Measurements from ENCODE around the gene NUP62. TPM values are rescaled to one million over a fixed set of nuclear protein-coding genes. Genes with fewer than 3 reads are reported as not detected.
"Not testable (repeated sequence)": the region's sequence is repeated elsewhere in the genome, so short reads cannot be mapped to it uniquely, and the experiment has no call there.

NUP62 gene
- polyA plus RNA-seq, 2 donors: 16.5 to 21.4 TPM

DNA sequence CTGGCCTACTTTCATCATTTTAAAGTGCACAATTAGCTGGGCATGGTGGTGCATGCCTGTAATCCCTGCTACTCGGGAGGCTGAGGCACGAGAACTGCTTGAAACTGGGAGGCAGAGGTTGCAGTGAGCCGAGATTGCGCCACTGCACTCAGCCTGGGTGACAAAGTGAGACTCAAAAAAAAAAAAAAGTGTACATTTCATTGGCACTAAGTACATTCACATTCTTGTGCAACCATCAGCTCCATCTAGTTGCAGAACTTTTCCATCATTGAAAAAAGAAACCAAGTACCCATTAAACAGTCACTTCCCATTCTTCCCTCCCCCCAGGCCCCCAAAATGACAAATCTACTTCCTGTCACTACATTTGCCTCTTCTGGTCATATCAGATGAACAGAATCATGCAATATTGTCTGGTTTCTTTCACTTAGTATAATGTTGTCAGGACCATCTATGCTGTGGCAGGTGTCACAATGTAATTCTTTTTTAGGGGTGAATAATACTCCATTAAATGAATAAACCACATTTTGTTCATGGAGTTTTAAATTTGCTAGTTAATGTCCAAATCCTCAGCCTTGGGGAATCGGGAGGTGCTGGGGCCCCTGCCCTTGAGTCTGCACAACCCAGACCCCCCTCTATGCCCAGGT is 39.1 kb upstream of the NUP62 start:
- 72 to 84% methylated on average over 5 of the region's 5 CpGs for WGBS, 2 donors

DNA sequence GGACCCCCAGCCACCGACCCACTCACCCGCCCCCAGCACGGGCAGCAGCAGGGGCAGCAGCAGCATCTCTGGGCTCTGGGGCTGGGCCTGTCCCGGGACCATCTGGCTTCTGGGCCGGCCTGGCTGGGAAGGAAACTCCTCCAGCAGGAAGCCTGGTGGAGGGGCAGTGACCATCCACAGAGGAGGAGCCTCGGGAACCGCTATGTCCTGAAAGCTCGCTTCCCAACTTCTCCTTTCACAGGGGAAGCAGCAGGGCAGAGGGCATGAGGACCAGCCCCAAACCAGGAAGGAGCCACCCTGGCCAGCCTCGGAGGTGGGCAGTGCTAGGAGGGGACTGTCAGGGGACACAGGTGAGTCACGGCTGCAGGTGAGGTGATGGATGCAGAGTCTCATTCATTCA is 31.7 kb upstream of the NUP62 start, which contains the start of gene SIGLEC11:
Gene SIGLEC11 (minus strand): TSS at position 193 of the 400 bp plus-strand sequence. CDS start 91 bp downstream, at position 102.
- H3K27ac ChIP-seq (ENCODE audit: low read depth in 2 of 2, low read length in 1 of 2); H3K9me3 ChIP-seq (ENCODE audit: control insufficient read depth in 2 of 2, insufficient read depth in 1 of 2, low read depth in 1 of 2, low read length in 1 of 2); H3K36me3 ChIP-seq (ENCODE audit: control insufficient read depth in 2 of 2, insufficient read depth in 2 of 2, low read length in 1 of 2); H3K4me3 ChIP-seq (ENCODE audit: low read depth in 1 of 2, low read length in 2 of 2); H3K4me1 ChIP-seq (ENCODE audit: control insufficient read depth in 2 of 2, insufficient read depth in 2 of 2, low read length in 1 of 2); H3K27me3 ChIP-seq (ENCODE audit: control insufficient read depth in 1 of 2, insufficient read depth in 2 of 2, low read length in 2 of 2): not testable (repeated sequence)
- WGBS, 2 donors: 71 to 73% methylated on average over 5 of the region's 10 CpGs

More for the DNA sequence above, 39.1 kb upstream of the NUP62 start:
- H3K36me3 ChIP-seq (ENCODE audit: control insufficient read depth in 2 of 2, insufficient read depth in 2 of 2, low read length in 1 of 2): no peaks in the 10 kb centered on the region
- no peak overlapping the region for H3K27ac ChIP-seq (ENCODE audit: low read depth in 2 of 2, low read length in 1 of 2)
- H3K4me1 ChIP-seq (ENCODE audit: control insufficient read depth in 2 of 2, insufficient read depth in 2 of 2, low read length in 1 of 2): peaks cover 0 to 3% of the 10 kb centered on the region in 2 donors
- H3K27me3 ChIP-seq (ENCODE audit: control insufficient read depth in 1 of 2, insufficient read depth in 2 of 2, low read length in 2 of 2): no peaks in the 10 kb centered on the region
- H3K9me3 ChIP-seq (ENCODE audit: control insufficient read depth in 2 of 2, insufficient read depth in 1 of 2, low read depth in 1 of 2, low read length in 1 of 2): no peaks in the 10 kb centered on the region
- no peak overlapping the region for H3K4me3 ChIP-seq (ENCODE audit: low read depth in 1 of 2, low read length in 2 of 2)

DNA sequence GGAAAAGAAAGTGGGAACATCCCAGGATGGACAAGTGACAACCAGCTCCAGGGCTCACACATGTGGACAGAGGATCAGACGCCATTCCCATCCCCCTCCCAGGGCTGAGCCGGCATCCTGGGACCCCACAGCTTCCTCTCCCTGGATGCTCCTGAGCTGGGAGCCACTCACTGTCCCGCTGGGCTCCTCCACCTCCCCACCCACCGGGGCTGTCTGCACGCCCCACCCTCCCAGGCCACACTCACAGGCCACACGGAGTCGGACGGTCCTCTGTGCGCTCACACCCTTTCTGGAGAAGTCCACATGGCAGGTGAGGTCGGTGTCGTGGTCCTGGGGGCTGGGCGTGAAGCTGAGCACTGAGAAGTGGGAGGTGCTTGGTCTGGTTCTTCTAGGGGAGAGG is 30.6 kb upstream of the NUP62 start:
- not testable (repeated sequence) for H3K9me3 ChIP-seq (ENCODE audit: control insufficient read depth in 2 of 2, insufficient read depth in 1 of 2, low read depth in 1 of 2, low read length in 1 of 2); H3K27ac ChIP-seq (ENCODE audit: low read depth in 2 of 2, low read length in 1 of 2); H3K4me1 ChIP-seq (ENCODE audit: control insufficient read depth in 2 of 2, insufficient read depth in 2 of 2, low read length in 1 of 2); H3K27me3 ChIP-seq (ENCODE audit: control insufficient read depth in 1 of 2, insufficient read depth in 2 of 2, low read length in 2 of 2); H3K4me3 ChIP-seq (ENCODE audit: low read depth in 1 of 2, low read length in 2 of 2); H3K36me3 ChIP-seq (ENCODE audit: control insufficient read depth in 2 of 2, insufficient read depth in 2 of 2, low read length in 1 of 2)
- WGBS, 2 donors: 15% methylated on average over 2 of the region's 12 CpGs; no CpG with 5 or more reads in 1 of the 2 donors

DNA sequence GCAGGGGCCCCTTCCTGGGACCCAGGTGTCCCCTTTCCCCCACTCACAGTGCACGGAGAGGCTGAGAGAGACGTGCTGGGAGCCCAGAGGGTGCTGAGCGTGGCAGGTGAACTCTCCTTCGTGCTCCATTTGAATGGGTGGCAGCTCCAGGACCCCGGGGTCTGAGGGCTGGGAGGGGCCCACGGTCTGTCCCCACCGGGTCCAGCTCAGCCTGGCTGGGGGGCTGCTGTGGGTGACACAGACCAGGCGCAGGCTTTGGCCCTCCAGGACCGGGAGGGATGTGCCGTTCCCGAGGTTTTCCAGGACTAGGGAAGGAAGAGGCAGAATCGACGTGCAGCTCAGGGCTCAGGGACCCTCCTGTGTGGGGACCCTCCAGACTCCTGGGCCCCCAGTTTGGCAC is 29.3 kb upstream of the NUP62 start:
- H3K36me3 ChIP-seq (ENCODE audit: control insufficient read depth in 2 of 2, insufficient read depth in 2 of 2, low read length in 1 of 2); H3K9me3 ChIP-seq (ENCODE audit: control insufficient read depth in 2 of 2, insufficient read depth in 1 of 2, low read depth in 1 of 2, low read length in 1 of 2); H3K27me3 ChIP-seq (ENCODE audit: control insufficient read depth in 1 of 2, insufficient read depth in 2 of 2, low read length in 2 of 2); H3K4me3 ChIP-seq (ENCODE audit: low read depth in 1 of 2, low read length in 2 of 2); H3K4me1 ChIP-seq (ENCODE audit: control insufficient read depth in 2 of 2, insufficient read depth in 2 of 2, low read length in 1 of 2); H3K27ac ChIP-seq (ENCODE audit: low read depth in 2 of 2, low read length in 1 of 2): not testable (repeated sequence)
- 61 to 64% methylated on average over 12 to 13 of the region's 13 CpGs for WGBS, 2 donors

DNA sequence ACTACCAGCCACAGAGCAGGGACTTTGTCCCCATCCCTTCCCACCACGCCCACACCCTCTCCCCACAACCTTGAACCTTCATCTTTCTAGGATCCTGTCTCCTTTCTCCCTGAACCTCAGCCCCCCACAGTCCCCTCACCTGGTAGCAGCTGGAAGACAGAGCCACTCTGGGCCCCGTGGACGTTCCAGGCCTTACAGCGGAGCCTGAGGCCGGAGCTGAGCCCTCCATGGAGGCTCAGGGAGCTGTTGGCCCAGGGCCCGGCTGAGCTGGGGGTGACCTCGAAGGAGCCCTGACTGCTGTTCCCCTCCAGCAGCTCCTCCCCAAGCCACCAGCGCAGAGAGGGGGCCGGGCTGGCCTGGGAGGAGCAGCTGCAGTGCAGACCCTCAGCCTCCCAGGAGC is 28.8 kb upstream of the NUP62 start:
- not testable (repeated sequence) for H3K4me1 ChIP-seq (ENCODE audit: control insufficient read depth in 2 of 2, insufficient read depth in 2 of 2, low read length in 1 of 2); H3K27ac ChIP-seq (ENCODE audit: low read depth in 2 of 2, low read length in 1 of 2); H3K4me3 ChIP-seq (ENCODE audit: low read depth in 1 of 2, low read length in 2 of 2); H3K27me3 ChIP-seq (ENCODE audit: control insufficient read depth in 1 of 2, insufficient read depth in 2 of 2, low read length in 2 of 2); H3K9me3 ChIP-seq (ENCODE audit: control insufficient read depth in 2 of 2, insufficient read depth in 1 of 2, low read depth in 1 of 2, low read length in 1 of 2); H3K36me3 ChIP-seq (ENCODE audit: control insufficient read depth in 2 of 2, insufficient read depth in 2 of 2, low read length in 1 of 2)
- WGBS, 2 donors: 34 to 50% methylated on average over 9 of the region's 9 CpGs

DNA sequence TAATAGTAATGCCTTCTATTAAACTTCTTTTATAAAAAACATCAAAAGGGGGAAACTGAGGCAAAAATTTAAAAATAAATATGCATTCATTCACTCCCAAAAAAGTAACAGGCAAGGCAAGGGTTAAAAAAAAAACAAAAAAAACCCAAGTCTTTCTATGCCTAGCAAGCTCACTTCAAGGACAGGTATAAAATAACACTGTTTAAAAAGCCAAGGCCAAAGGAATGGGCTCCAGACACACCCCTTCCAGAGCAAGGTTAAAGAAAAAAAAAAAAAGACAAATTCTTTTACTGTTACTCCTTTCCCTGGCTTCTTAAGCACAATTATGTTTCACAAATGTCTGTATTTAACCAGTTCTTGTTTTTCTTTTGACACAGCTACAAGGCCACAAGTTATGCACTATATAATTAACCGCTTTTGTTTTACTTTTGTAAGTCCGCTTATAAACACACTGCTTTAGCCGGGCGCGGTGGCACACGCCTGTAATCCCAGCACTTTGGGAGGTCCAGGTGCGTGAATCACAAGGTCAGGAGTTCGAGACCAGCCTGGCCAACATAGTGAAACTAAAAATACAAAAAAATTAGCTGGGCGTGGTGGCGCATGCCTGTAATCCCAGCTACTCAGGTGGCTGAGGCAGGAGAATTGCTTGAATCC is 28.1 kb upstream of the NUP62 start:
- Histone ChIP-seq H3K4me3 (ENCODE audit: low read depth in 1 of 2, low read length in 2 of 2) (no peak overlapping the region), H3K9me3 (ENCODE audit: control insufficient read depth in 2 of 2, insufficient read depth in 1 of 2, low read depth in 1 of 2, low read length in 1 of 2) (no peaks in the 10 kb centered on the region), H3K36me3 (ENCODE audit: control insufficient read depth in 2 of 2, insufficient read depth in 2 of 2, low read length in 1 of 2) (no peaks in the 10 kb centered on the region), H3K4me1 (ENCODE audit: control insufficient read depth in 2 of 2, insufficient read depth in 2 of 2, low read length in 1 of 2) (peaks cover 0 to 2% of the 10 kb centered on the region in 2 donors), H3K27ac (ENCODE audit: low read depth in 2 of 2, low read length in 1 of 2) (no peak overlapping the region), H3K27me3 (ENCODE audit: control insufficient read depth in 1 of 2, insufficient read depth in 2 of 2, low read length in 2 of 2) (no peaks in the 10 kb centered on the region)
- 38 to 48% methylated on average over 10 of the region's 10 CpGs for WGBS, 2 donors

DNA sequence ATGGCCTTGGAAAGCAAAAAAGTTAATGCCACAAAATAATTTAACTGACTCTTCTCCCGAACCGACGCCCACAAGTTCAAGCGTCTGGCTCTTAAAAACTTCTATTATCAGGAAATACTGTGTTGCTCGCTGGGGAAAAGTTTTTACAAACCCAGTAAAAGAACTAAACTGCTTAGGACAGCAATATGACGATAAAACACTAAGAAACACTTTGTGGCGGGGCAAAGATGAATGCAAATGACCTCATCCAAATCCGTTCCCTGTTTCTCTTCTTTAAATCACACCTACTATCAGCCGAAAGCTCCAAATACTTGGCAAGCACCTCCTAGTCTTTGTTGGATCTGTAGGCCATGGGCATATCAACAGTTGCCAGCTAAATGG is 26.8 kb upstream of the NUP62 start:
- Histone ChIP-seq H3K4me3 (ENCODE audit: low read depth in 1 of 2, low read length in 2 of 2) (no peak overlapping the region), H3K9me3 (ENCODE audit: control insufficient read depth in 2 of 2, insufficient read depth in 1 of 2, low read depth in 1 of 2, low read length in 1 of 2) (no peaks in the 10 kb centered on the region), H3K27me3 (ENCODE audit: control insufficient read depth in 1 of 2, insufficient read depth in 2 of 2, low read length in 2 of 2) (no peaks in the 10 kb centered on the region), H3K4me1 (ENCODE audit: control insufficient read depth in 2 of 2, insufficient read depth in 2 of 2, low read length in 1 of 2) (peaks cover 0 to 2% of the 10 kb centered on the region in 2 donors), H3K27ac (ENCODE audit: low read depth in 2 of 2, low read length in 1 of 2) (no peak overlapping the region), H3K36me3 (ENCODE audit: control insufficient read depth in 2 of 2, insufficient read depth in 2 of 2, low read length in 1 of 2) (no peaks in the 10 kb centered on the region)
- 65 to 74% methylated on average over 9 of the region's 9 CpGs for WGBS, 2 donors

DNA sequence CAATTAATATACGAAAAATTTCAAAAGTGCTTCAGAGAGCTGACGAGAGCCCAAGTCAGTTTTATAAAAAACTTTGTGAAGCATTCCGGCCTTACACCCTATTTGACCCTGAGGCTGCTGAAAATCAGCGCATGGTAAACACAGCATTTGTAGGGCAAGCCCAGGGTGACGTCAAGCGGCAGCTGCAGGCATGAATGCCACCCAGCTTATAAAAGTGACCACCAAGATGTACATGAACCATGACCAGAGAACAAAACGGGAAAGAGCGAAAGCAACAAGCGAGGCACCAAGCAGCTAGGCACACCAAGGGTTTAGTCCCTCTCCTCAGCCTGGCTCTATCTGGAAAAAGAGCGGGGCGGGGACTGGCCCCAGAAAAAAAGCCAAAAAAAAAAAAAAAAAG is 25.6 kb upstream of the NUP62 start:
- H3K27me3 ChIP-seq (ENCODE audit: control insufficient read depth in 1 of 2, insufficient read depth in 2 of 2, low read length in 2 of 2): no peaks in the 10 kb centered on the region
- no peak overlapping the region for H3K27ac ChIP-seq (ENCODE audit: low read depth in 2 of 2, low read length in 1 of 2)
- peaks cover 0 to 2% of the 10 kb centered on the region in 2 donors for H3K4me1 ChIP-seq (ENCODE audit: control insufficient read depth in 2 of 2, insufficient read depth in 2 of 2, low read length in 1 of 2)

DNA sequence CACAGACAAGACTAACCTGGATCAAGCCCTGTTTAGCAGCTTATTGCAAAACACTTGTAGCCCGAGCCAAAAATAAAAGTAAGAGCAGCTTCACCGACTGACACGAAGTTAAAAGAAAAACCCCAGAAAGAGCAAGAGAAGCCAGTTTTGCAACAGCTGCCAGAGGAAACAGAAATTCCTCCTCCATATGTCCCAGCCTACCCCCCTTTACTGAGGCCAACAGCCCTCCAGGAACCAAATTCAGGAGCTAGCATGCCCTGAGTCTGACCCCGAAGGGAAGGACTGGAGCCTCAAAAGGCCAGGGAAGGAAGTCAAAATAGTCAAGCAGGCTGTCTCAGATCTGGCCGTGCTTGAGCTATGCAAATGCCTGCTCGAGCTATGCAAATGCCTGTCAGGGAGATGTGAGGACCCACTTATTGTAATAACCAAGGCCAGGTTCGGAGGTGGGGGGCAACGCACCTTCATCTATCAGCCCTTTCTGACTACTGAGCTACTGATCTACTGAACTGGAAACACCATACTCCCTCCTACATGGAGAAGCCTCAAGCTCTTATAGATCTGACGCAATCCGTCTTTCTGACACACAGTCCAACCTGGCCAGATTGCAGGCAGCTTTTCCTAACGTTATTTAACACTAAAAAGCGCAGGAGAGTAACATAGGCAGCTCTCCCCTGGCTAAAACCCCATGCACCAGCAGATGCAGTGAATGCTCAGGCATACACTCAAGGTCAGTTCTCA is 25.0 kb upstream of the NUP62 start:
- no peaks in the 10 kb centered on the region for H3K36me3 ChIP-seq (ENCODE audit: control insufficient read depth in 2 of 2, insufficient read depth in 2 of 2, low read length in 1 of 2)
- H3K4me3 ChIP-seq (ENCODE audit: low read depth in 1 of 2, low read length in 2 of 2): no peak overlapping the region
- peaks cover 0 to 2% of the 10 kb centered on the region in 2 donors for H3K4me1 ChIP-seq (ENCODE audit: control insufficient read depth in 2 of 2, insufficient read depth in 2 of 2, low read length in 1 of 2)
- H3K27me3 ChIP-seq (ENCODE audit: control insufficient read depth in 1 of 2, insufficient read depth in 2 of 2, low read length in 2 of 2): no peaks in the 10 kb centered on the region
- peak overlapping the region; percentile 46 to 67 for H3K27ac ChIP-seq (ENCODE audit: low read depth in 2 of 2, low read length in 1 of 2)
- 16% methylated on average over 12 of the region's 12 CpGs for WGBS, 2 donors
- no peaks in the 10 kb centered on the region for H3K9me3 ChIP-seq (ENCODE audit: control insufficient read depth in 2 of 2, insufficient read depth in 1 of 2, low read depth in 1 of 2, low read length in 1 of 2)

More for the DNA sequence above, 25.6 kb upstream of the NUP62 start:
- Histone ChIP-seq H3K9me3 (ENCODE audit: control insufficient read depth in 2 of 2, insufficient read depth in 1 of 2, low read depth in 1 of 2, low read length in 1 of 2) (no peaks in the 10 kb centered on the region), H3K4me3 (ENCODE audit: low read depth in 1 of 2, low read length in 2 of 2) (no peak overlapping the region), H3K36me3 (ENCODE audit: control insufficient read depth in 2 of 2, insufficient read depth in 2 of 2, low read length in 1 of 2) (no peaks in the 10 kb centered on the region)
- 55 to 63% methylated on average over 11 of the region's 11 CpGs for WGBS, 2 donors

Measured in esophagus (tissue), 2 donors.